ENCODE data around the gene AHCYL1. TPM values are rescaled to one million over a fixed set of nuclear protein-coding genes. Genes with fewer than 3 reads are reported as not detected.

AHCYL1 gene
- total and polyA plus RNA-seq, 10 donors = 16.2 to 65.3 (median 50.0) TPM

- WGBS, 5 donors = 69 to 94% (median 81%) methylated on average over 1 of the region's 1 CpG
- H3K27me3 ChIP-seq (replicated peaks in 1 of 7) = no peaks in the 10 kb centered on the region
- no peak overlapping the region for H3K27ac ChIP-seq
- H3K4me3 ChIP-seq = no peak overlapping the region
- DNase-seq = no peak
- TF ChIP-seq POLR2A (IDR thresholded peaks at IDR 0.05) (no peak), CTCF (IDR thresholded peaks at IDR 0.05 in 8 of 11, conservative IDR thresholded peaks at IDR 0.05 in 3 of 11) (no peak)
- peaks cover 0 to 5% (median 0%) of the 10 kb centered on the region in 6 donors for H3K4me1 ChIP-seq
- H3K36me3 ChIP-seq = no peaks in the 10 kb centered on the region
- intact Hi-C loops (cut with DNase I; ENCODE audit: low total_unique reads) = no loop called here
- H3K9me3 ChIP-seq = no peaks in the 10 kb centered on the region
Measured at GRCh38 chr1:109963864-109964263, 20.7 kb upstream of the AHCYL1 start.

- 72 to 90% (median 78%) methylated on average over 3 of the region's 3 CpGs for WGBS, 5 donors
- DNase-seq = no peak
Measured at GRCh38 chr1:109969146-109969829, 15.3 kb upstream of the AHCYL1 start.

DNA sequence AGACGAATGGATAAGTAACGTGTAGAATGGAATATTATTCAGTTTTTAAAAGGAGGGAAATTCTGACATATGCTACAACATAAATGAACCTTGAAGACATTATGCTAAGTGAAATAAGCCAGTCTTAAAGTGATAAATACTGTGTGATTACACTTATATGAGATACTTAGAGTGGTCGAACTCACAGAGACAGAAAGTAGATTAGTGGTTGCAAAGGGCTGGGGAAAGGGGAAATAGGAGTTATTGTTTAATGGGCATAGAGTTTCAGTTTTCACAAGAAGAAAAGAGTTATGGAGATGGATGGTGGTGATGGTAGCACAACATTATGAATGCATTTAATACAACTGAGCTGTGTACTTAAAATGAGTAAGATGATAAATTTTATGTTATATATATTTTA, 14.7 kb upstream of the AHCYL1 start:
- Histone ChIP-seq H3K27ac (no peak overlapping the region), H3K27me3 (replicated peaks in 1 of 7) (no peaks in the 10 kb centered on the region), H3K36me3 (no peaks in the 10 kb centered on the region), H3K4me3 (no peak overlapping the region), H3K4me1 (no peaks in the 10 kb centered on the region), H3K9me3 (no peaks in the 10 kb centered on the region)
- WGBS, 5 donors = 78 to 93% (median 87%) methylated on average over 3 of the region's 3 CpGs
- TF ChIP-seq CTCF (IDR thresholded peaks at IDR 0.05 in 8 of 11, conservative IDR thresholded peaks at IDR 0.05 in 3 of 11) = no peak
- DNase-seq = no peak
- intact Hi-C loops (cut with DNase I; ENCODE audit: low total_unique reads) = no loop called here

More at GRCh38 chr1:109969146-109969829, 15.3 kb upstream of the AHCYL1 start:
- H3K27ac ChIP-seq = no peak overlapping the region
- no peaks in the 10 kb centered on the region for H3K9me3 ChIP-seq
- no peaks in the 10 kb centered on the region for H3K27me3 ChIP-seq (replicated peaks in 1 of 7)
- intact Hi-C loops (cut with DNase I; ENCODE audit: low total_unique reads) = no loop called here
- no peak overlapping the region for H3K4me3 ChIP-seq
- TF ChIP-seq POLR2AphosphoS5 (IDR thresholded peaks at IDR 0.05) (no peak), POLR2A (IDR thresholded peaks at IDR 0.05) (no peak), CTCF (IDR thresholded peaks at IDR 0.05 in 8 of 11, conservative IDR thresholded peaks at IDR 0.05 in 3 of 11) (no peak)
- H3K4me1 ChIP-seq = no peaks in the 10 kb centered on the region
- no peaks in the 10 kb centered on the region for H3K36me3 ChIP-seq

DNA sequence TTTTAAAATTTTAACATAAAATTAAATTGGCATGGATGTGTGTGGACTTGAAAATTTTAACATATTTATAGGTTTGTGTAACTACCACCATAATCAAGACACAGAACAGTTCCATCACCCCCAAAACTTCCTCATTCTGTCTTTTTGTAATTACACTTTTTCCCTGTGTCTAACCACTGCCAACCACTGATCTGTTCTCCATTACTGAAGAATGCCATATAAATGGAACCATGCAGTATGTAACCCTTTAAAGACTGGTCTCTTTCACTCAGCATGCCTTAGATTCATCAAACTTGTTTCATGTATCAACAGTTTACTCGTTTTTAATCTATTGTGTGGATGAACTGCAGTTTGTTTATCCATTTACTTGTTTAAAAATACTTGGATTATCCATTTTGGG, 13.0 kb upstream of the AHCYL1 start:
- WGBS, 5 donors = 42 to 59% (median 51%) methylated on average over 1 of the region's 1 CpG
- no peaks in the 10 kb centered on the region for H3K27me3 ChIP-seq (replicated peaks in 1 of 7)
- no peak overlapping the region for H3K4me3 ChIP-seq
- H3K36me3 ChIP-seq = no peaks in the 10 kb centered on the region
- no peaks in the 10 kb centered on the region for H3K4me1 ChIP-seq
- TF ChIP-seq CTCF (IDR thresholded peaks at IDR 0.05 in 8 of 11, conservative IDR thresholded peaks at IDR 0.05 in 3 of 11) = no peak
- no peak for TF ChIP-seq POLR2AphosphoS5 (IDR thresholded peaks at IDR 0.05)
- no peak for TF ChIP-seq POLR2A (IDR thresholded peaks at IDR 0.05)
- H3K27ac ChIP-seq = no peak overlapping the region
- no peak for DNase-seq
- H3K9me3 ChIP-seq = no peaks in the 10 kb centered on the region
- intact Hi-C loops (cut with DNase I; ENCODE audit: low total_unique reads) = no loop called here
